ENCODE data around the gene IDH3G.

- TF ChIP-seq, protein P1, sequence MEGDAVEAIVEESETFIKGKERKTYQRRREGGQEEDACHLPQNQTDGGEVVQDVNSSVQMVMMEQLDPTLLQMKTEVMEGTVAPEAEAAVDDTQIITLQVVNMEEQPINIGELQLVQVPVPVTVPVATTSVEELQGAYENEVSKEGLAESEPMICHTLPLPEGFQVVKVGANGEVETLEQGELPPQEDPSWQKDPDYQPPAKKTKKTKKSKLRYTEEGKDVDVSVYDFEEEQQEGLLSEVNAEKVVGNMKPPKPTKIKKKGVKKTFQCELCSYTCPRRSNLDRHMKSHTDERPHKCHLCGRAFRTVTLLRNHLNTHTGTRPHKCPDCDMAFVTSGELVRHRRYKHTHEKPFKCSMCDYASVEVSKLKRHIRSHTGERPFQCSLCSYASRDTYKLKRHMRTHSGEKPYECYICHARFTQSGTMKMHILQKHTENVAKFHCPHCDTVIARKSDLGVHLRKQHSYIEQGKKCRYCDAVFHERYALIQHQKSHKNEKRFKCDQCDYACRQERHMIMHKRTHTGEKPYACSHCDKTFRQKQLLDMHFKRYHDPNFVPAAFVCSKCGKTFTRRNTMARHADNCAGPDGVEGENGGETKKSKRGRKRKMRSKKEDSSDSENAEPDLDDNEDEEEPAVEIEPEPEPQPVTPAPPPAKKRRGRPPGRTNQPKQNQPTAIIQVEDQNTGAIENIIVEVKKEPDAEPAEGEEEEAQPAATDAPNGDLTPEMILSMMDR (IDR thresholded peaks at IDR 0.05) = no peak
- no peak for TF ChIP-seq POLR2AphosphoS5 (IDR thresholded peaks at IDR 0.05)
Observed at GRCh38 chrX:153780678-153781427, 13.3 kb downstream of the IDH3G start, which contains the start of gene SRPK3.

All from upper lobe of left lung (tissue), 4 donors.